ENCODE data around the gene PIGR.

Gene PIGR

GRCh38 chr1:206922524-206922923, 23.7 kb downstream of the PIGR start:
- H3K27ac ChIP-seq (ENCODE audit: low read length) = peak overlapping the region; percentile 97
- peaks cover 70% of the 10 kb centered on the region for H3K4me1 ChIP-seq (ENCODE audit: low read length)
- no peak overlapping the region; the same call in 1 of the 2 replicates for H2AFZ ChIP-seq (ENCODE audit: low read depth, low read length)
- H3K4me3 ChIP-seq (ENCODE audit: low read length) = peak overlapping the region; percentile 73
- H3K4me2 ChIP-seq (ENCODE audit: low read length) = peak overlapping the region; percentile 90
- peaks cover 18% of the 10 kb centered on the region for H3K79me2 ChIP-seq (ENCODE audit: low read length)
- no peaks in the 10 kb centered on the region for H3K36me3 ChIP-seq (replicated peaks; ENCODE audit: low read depth, low read length)
- H3K9ac ChIP-seq (ENCODE audit: low read length) = peak overlapping the region; percentile 90
- H3K27me3 ChIP-seq (ENCODE audit: low read depth, low read length) = no peaks in the 10 kb centered on the region
- no peaks in the 10 kb centered on the region for H3K9me3 ChIP-seq (ENCODE audit: insufficient read depth, low read length)
- H4K20me1 ChIP-seq (ENCODE audit: insufficient read depth, low read length) = no peaks in the 10 kb centered on the region
- TF ChIP-seq EZH2phosphoT487 (IDR thresholded peaks at IDR 0.05; ENCODE audit: low read depth) (no peak), CTCF (IDR thresholded peaks at IDR 0.05; ENCODE audit: low read depth, low read length) (no peak)

- peak within 1 kb of the TSS; percentile 90 for H3K9ac ChIP-seq (ENCODE audit: low read length)
Observed at GRCh38 chr1:206921772-206922265, 24.4 kb downstream of the PIGR start, which contains the start of gene FCMR. Gene FCMR, minus strand, starts transcription at chr1:206921941. Its CDS starts 87 bp downstream, at chr1:206921854.

GRCh38 chr1:206918076-206918475, 28.2 kb downstream of the PIGR start:
- H3K79me2 ChIP-seq (ENCODE audit: low read length) = peaks cover 6% of the 10 kb centered on the region; the same call in 1 of the 2 replicates
- no peak overlapping the region for H2AFZ ChIP-seq (ENCODE audit: low read depth, low read length)
- no peak overlapping the region for H3K9ac ChIP-seq (ENCODE audit: low read length)
- no peaks in the 10 kb centered on the region for H3K27me3 ChIP-seq (ENCODE audit: low read depth, low read length)
- no peaks in the 10 kb centered on the region for H3K9me3 ChIP-seq (ENCODE audit: insufficient read depth, low read length)
- no peaks in the 10 kb centered on the region for H3K36me3 ChIP-seq (replicated peaks; ENCODE audit: low read depth, low read length)
- H3K4me1 ChIP-seq (ENCODE audit: low read length) = peaks cover 29% of the 10 kb centered on the region
- no peak overlapping the region for H3K4me2 ChIP-seq (ENCODE audit: low read length)
- TF ChIP-seq EZH2phosphoT487 (IDR thresholded peaks at IDR 0.05; ENCODE audit: low read depth) = no peak
- no peak for TF ChIP-seq CTCF (IDR thresholded peaks at IDR 0.05; ENCODE audit: low read depth, low read length)
- no peak overlapping the region for H3K27ac ChIP-seq (ENCODE audit: low read length)
- H3K4me3 ChIP-seq (ENCODE audit: low read length) = no peak overlapping the region
- H4K20me1 ChIP-seq (ENCODE audit: insufficient read depth, low read length) = no peaks in the 10 kb centered on the region

More at GRCh38 chr1:206921772-206922265, 24.4 kb downstream of the PIGR start, which contains the start of gene FCMR:
- Histone ChIP-seq H3K27ac (ENCODE audit: low read length) (peak within 1 kb of the TSS; percentile 97), H3K4me3 (ENCODE audit: low read length) (peak within 1 kb of the TSS; percentile 73), H3K36me3 (replicated peaks; ENCODE audit: low read depth, low read length) (no peaks in the 10 kb centered on the region), H2AFZ (ENCODE audit: low read depth, low read length) (peak within 1 kb of the TSS; percentile 17), H3K4me2 (ENCODE audit: low read length) (peak within 1 kb of the TSS; percentile 90), H3K79me2 (ENCODE audit: low read length) (peaks cover 18% of the 10 kb centered on the region), H3K9me3 (ENCODE audit: insufficient read depth, low read length) (no peaks in the 10 kb centered on the region), H3K27me3 (ENCODE audit: low read depth, low read length) (no peaks in the 10 kb centered on the region), H4K20me1 (ENCODE audit: insufficient read depth, low read length) (no peaks in the 10 kb centered on the region), H3K4me1 (ENCODE audit: low read length) (peaks cover 64% of the 10 kb centered on the region)
- no peak for TF ChIP-seq CTCF (IDR thresholded peaks at IDR 0.05; ENCODE audit: low read depth, low read length)
- no peak for TF ChIP-seq EZH2phosphoT487 (IDR thresholded peaks at IDR 0.05; ENCODE audit: low read depth)

GRCh38 chr1:206916000-206916709, 30.1 kb downstream of the PIGR start:
- Histone ChIP-seq H3K4me3 (ENCODE audit: low read length) (no peak overlapping the region), H4K20me1 (ENCODE audit: insufficient read depth, low read length) (no peaks in the 10 kb centered on the region), H3K27ac (ENCODE audit: low read length) (no peak overlapping the region), H2AFZ (ENCODE audit: low read depth, low read length) (no peak overlapping the region), H3K36me3 (replicated peaks; ENCODE audit: low read depth, low read length) (no peaks in the 10 kb centered on the region), H3K4me2 (ENCODE audit: low read length) (no peak overlapping the region), H3K9ac (ENCODE audit: low read length) (no peak overlapping the region), H3K9me3 (ENCODE audit: insufficient read depth, low read length) (no peaks in the 10 kb centered on the region), H3K27me3 (ENCODE audit: low read depth, low read length) (no peaks in the 10 kb centered on the region), H3K4me1 (ENCODE audit: low read length) (peaks cover 19% of the 10 kb centered on the region), H3K79me2 (ENCODE audit: low read length) (no peaks in the 10 kb centered on the region)
- TF ChIP-seq CTCF (IDR thresholded peaks at IDR 0.05; ENCODE audit: low read depth, low read length) (no peak), EZH2phosphoT487 (IDR thresholded peaks at IDR 0.05; ENCODE audit: low read depth) (no peak)
